A549 (cell line): Measurements from ENCODE around the gene CARMIL1. TPM values are rescaled to one million over a fixed set of nuclear protein-coding genes. Genes with fewer than 3 reads are reported as not detected.

ENCODE experiments used
- ATAC-seq, 2 experiments: fragments of 200-7000 bp in 1 of 2; fragments of >200 bp in 1 of 2; cut with Nextera tagmentation in 1 of 2; cut with Tn5 transposase in 1 of 2; 3 replicates each; pipeline versions ENCODE4 v1.8.0 to v1.9.1; 2018 to 2020; ENCODE audit warnings: mild to moderate bottlenecking in 1 of 2, moderate library complexity in 1 of 2
- CTCF ChIA-PET: fragments of 300-600 bp; sonication (Branson Sonifier 250); formaldehyde crosslinking; extraction: SDS; loops from one replicate; lab custom pipeline; 2021; ENCODE audit warnings: antibody characterized with exemption, inconsistent platforms; lab: Yijun Ruan, JAX
- POLR2A ChIA-PET: fragments of 350-600 bp; formaldehyde crosslinking; extraction: SDS; loops from one replicate; lab custom pipeline; 2021; ENCODE audit warnings: antibody characterized with exemption, inconsistent platforms; lab: Yijun Ruan, JAX
- DNase-seq, 2 experiments: peaks; one replicate each; pipeline versions ENCODE4 v3.0.0 to v3.0.0-alpha.2; 2011 to 2016; ENCODE audit warnings: low read depth in 1 of 2, low spot score in 1 of 2
- FAIRE-seq: peaks from 2 replicates; lab custom pipeline; 2011; peaks lifted over from hg19 to GRCh38; lab: Jason Lieb, UNC
- H3K27ac ChIP-seq, 2 experiments: fragments of >200 bp; sonication (Bioruptor Twin); formaldehyde crosslinking; 3 replicates each; pipeline ENCODE4 v1.5.1; 2016 to 2017
- H3K4me1 ChIP-seq: fragments of >200 bp; sonication (Bioruptor Twin); formaldehyde crosslinking; 3 replicates; pipeline ENCODE4 v1.6.1; 2016
- H3K4me2 ChIP-seq: fragments of >200 bp; sonication (Bioruptor Twin); formaldehyde crosslinking; 3 replicates; pipeline ENCODE4 v1.6.1; 2016
- H3K4me3 ChIP-seq: fragments of >200 bp; sonication (Bioruptor Twin); formaldehyde crosslinking; 3 replicates; pipeline ENCODE4 v1.5.1; 2016
- H3K9me3 ChIP-seq: fragments of >200 bp; sonication (Bioruptor Twin); formaldehyde crosslinking; 3 replicates; pipeline ENCODE4 v1.6.1; 2016
- ATOH8 ChIP-seq: fragments of 250-450 bp; sonication (Bioruptor Pico); IDR thresholded peaks from 2 replicates; pipeline ENCODE4 v1.5.0; 2020; ENCODE audit warnings: low read depth, mild to moderate bottlenecking, moderate library complexity
- BCL3 ChIP-seq: fragments of >200 bp; sonication (Bioruptor Twin); formaldehyde crosslinking; IDR thresholded peaks from 3 replicates; pipeline ENCODE4 v1.6.1; 2016
- CBX2 ChIP-seq: fragments of 200-600 bp; sonication (generic); IDR thresholded peaks from 2 replicates; pipeline ENCODE4 v1.6.1; 2016; ENCODE audit warnings: low read depth, mild to moderate bottlenecking, borderline replicate concordance
- CEBPB ChIP-seq, 2 experiments: fragments of >200 bp in 1 of 2; sonication (Bioruptor Twin) in 1 of 2; formaldehyde crosslinking in 1 of 2; IDR thresholded peaks; 2 replicates each; pipeline ENCODE4 v1.6.1; 2012 to 2016
- CHD4 ChIP-seq: fragments of 200-600 bp; sonication (generic); IDR thresholded peaks from 2 replicates; pipeline ENCODE4 v1.6.1; 2016; ENCODE audit warnings: antibody characterized with exemption, mild to moderate bottlenecking, borderline replicate concordance
- EHF ChIP-seq: fragments of 250-450 bp; sonication (Bioruptor Pico); IDR thresholded peaks from 2 replicates; pipeline ENCODE4 v1.5.0; 2020; ENCODE audit warnings: mild to moderate bottlenecking
- EHMT2 ChIP-seq: fragments of 200-600 bp; sonication (generic); IDR thresholded peaks from 2 replicates; pipeline ENCODE4 v1.6.1; 2016; ENCODE audit warnings: antibody characterized with exemption, low read depth, mild to moderate bottlenecking, moderate library complexity
- ESRRA ChIP-seq: fragments of 150-350 bp; IDR thresholded peaks from 2 replicates; pipeline ENCODE4 v1.6.1; 2014; ENCODE audit warnings: mild to moderate bottlenecking, low read length, borderline replicate concordance
- FOSB ChIP-seq: fragments of 250-450 bp; sonication (Bioruptor Pico); IDR thresholded peaks from 2 replicates; pipeline ENCODE4 v1.5.0; 2020; ENCODE audit warnings: mild to moderate bottlenecking, moderate library complexity
- FOSL2 ChIP-seq, 2 experiments: fragments of 450-650 bp in 1 of 2; fragments of >200 bp in 1 of 2; sonication (Bioruptor Twin) in 1 of 2; formaldehyde crosslinking; IDR thresholded peaks; 2 replicates each; pipeline versions ENCODE4 v1.5.0 to v1.6.1; 2016 to 2020; ENCODE audit warnings: mild to moderate bottlenecking in 1 of 2, moderate library complexity in 1 of 2
- FOXS1 ChIP-seq: fragments of 250-450 bp; sonication (Bioruptor Pico); IDR thresholded peaks from 2 replicates; pipeline ENCODE4 v1.5.0; 2020; ENCODE audit warnings: mild to moderate bottlenecking, moderate library complexity
- JUN ChIP-seq, 2 experiments: fragments of >200 bp; sonication (Bioruptor Twin); formaldehyde crosslinking; IDR thresholded peaks; 2 replicates in 1 of 2; 3 replicates in 1 of 2; pipeline ENCODE4 v1.6.1; 2016 to 2017
- KDM5A ChIP-seq: fragments of 200-600 bp; sonication (generic); IDR thresholded peaks from 2 replicates; pipeline ENCODE4 v1.6.1; 2016; ENCODE audit warnings: antibody characterized with exemption, mild to moderate bottlenecking
- NPAS2 ChIP-seq: fragments of 250-450 bp; sonication (Bioruptor Pico); IDR thresholded peaks from 2 replicates; pipeline ENCODE4 v1.8.0; 2022; ENCODE audit warnings: mild to moderate bottlenecking, moderate library complexity, borderline replicate concordance
- PHF8 ChIP-seq: fragments of 200-600 bp; sonication (generic); IDR thresholded peaks from 2 replicates; pipeline ENCODE4 v1.6.1; 2016; ENCODE audit warnings: low read depth, mild to moderate bottlenecking, antibody characterized with exemption, moderate library complexity, borderline replicate concordance
- POLR2AphosphoS2 ChIP-seq: conservative IDR thresholded peaks from 2 replicates; pipeline ENCODE4 v1.6.1; 2012; ENCODE audit warnings: low read length, improper control_type of control experiment, inconsistent platforms
- RARB ChIP-seq: fragments of 250-450 bp; sonication (Bioruptor Pico); IDR thresholded peaks from 2 replicates; pipeline ENCODE4 v1.8.0; 2021; ENCODE audit warnings: mild to moderate bottlenecking, moderate library complexity
- SMC3 ChIP-seq: fragments of >200 bp; sonication (Bioruptor Twin); formaldehyde crosslinking; IDR thresholded peaks from 3 replicates; pipeline ENCODE4 v1.6.1; 2018; ENCODE audit warnings: inconsistent platforms
- TFCP2L1 ChIP-seq: fragments of 250-450 bp; sonication (Bioruptor Pico); IDR thresholded peaks from 2 replicates; pipeline ENCODE4 v1.5.0; 2021; ENCODE audit warnings: mild to moderate bottlenecking
- ZC3H11A ChIP-seq: fragments of 450-650 bp; IDR thresholded peaks from 2 replicates; pipeline ENCODE4 v1.6.1; 2014; ENCODE audit warnings: antibody characterized with exemption, mild to moderate bottlenecking
- ZNF302 ChIP-seq: fragments of 250-450 bp; sonication (Bioruptor Pico); IDR thresholded peaks from 2 replicates; pipeline ENCODE4 v1.9.0; 2021; ENCODE audit warnings: inconsistent platforms, mild to moderate bottlenecking, moderate library complexity
- ZSCAN20 ChIP-seq: fragments of 250-450 bp; sonication (Bioruptor Pico); IDR thresholded peaks from 2 replicates; pipeline ENCODE4 v1.8.0; 2022; ENCODE audit warnings: mild to moderate bottlenecking, moderate library complexity
- WGBS: methylation state at CpG from one replicate; pipeline ENCODE4 v1.1.6; 2017; ENCODE audit errors: missing lambda C conversion rate; 5-methylcytosine and 5-hydroxymethylcytosine counted together
- polyA plus RNA-seq, 4 experiments: library from polyadenylated mRNA; depleted of rRNA in 3 of 4; stranded (reverse); fragments of >200 nt; fragmentation: RNase III in 1 of 4; extraction: RNeasy Plus Mini Kit Qiagen cat#74134 plus additional on column Dnase treatment in 1 of 4; gene quantifications; 2 replicates in 3 of 4; 3 replicates in 1 of 4; pipeline ENCODE4 v1.2.3, GENCODE V29; 2011 to 2017
- TF ChIP-seq, protein P1 (sequence below): fragments of 450-650 bp; IDR thresholded peaks from 2 replicates; pipeline ENCODE4 v1.6.1; 2014; ENCODE audit warnings: antibody characterized with exemption
- TF ChIP-seq, protein P2 (sequence below): IDR thresholded peaks from 2 replicates; pipeline ENCODE4 v1.6.1; 2012

CARMIL1 gene
- polyA plus RNA-seq, 2 of the 4 experiments (the other 2 are of a cell fraction), result 11.5 to 11.8 TPM

GRCh38 chr6:25267662-25268061 is 11.5 kb upstream of the CARMIL1 start:
- peaks cover 9% of the 10 kb centered on the region; the same call in 1 of the 3 replicates for H3K4me1 ChIP-seq
- no peak overlapping the region for H3K4me3 ChIP-seq
- H3K4me2 ChIP-seq, result no peak overlapping the region
- no peak for FAIRE-seq
- no peak for ATAC-seq
- POLR2A ChIA-PET, result no interaction called here
- H3K9me3 ChIP-seq, result no peaks in the 10 kb centered on the region
- CTCF ChIA-PET, result interaction anchor here (0.8 to 1.6 kb wide), 2 partner anchors 11 to 289 kb away, joined by 3 to 4 read pairs; partner anchors contain the start of gene CARMIL1
- WGBS, result 46% methylated on average over 3 of the region's 3 CpGs
- DNase-seq, result no peak
- H3K27ac ChIP-seq, result no peak overlapping the region
- TF ChIP-seq ZC3H11A (0 out of 2 replicates have a peak, but pooled peaks have one; percentile 10), CBX2 (no peak), PHF8 (no peak), BCL3 (no peak), TFCP2L1 (CRISPR knock-in tag) (no peak)
- TF ChIP-seq, protein P1, sequence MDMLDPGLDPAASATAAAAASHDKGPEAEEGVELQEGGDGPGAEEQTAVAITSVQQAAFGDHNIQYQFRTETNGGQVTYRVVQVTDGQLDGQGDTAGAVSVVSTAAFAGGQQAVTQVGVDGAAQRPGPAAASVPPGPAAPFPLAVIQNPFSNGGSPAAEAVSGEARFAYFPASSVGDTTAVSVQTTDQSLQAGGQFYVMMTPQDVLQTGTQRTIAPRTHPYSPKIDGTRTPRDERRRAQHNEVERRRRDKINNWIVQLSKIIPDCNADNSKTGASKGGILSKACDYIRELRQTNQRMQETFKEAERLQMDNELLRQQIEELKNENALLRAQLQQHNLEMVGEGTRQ, result no peak

- no peak for FAIRE-seq
- TF ChIP-seq FOXS1 (CRISPR knock-in tag), result no peak
- TF ChIP-seq, protein P2, sequence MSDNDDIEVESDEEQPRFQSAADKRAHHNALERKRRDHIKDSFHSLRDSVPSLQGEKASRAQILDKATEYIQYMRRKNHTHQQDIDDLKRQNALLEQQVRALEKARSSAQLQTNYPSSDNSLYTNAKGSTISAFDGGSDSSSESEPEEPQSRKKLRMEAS, result no peak
- TF ChIP-seq ZSCAN20, result no peak
- TF ChIP-seq TFCP2L1 (CRISPR knock-in tag), result no peak
- no peak for TF ChIP-seq JUN (IDR thresholded peaks at IDR 0.05)
- TF ChIP-seq POLR2AphosphoS2, result no peak
- no peak for TF ChIP-seq FOSB (CRISPR knock-in tag)
- TF ChIP-seq ZNF302 (CRISPR knock-in tag), result no peak
- TF ChIP-seq RARB (CRISPR knock-in tag), result no peak
- no peak for TF ChIP-seq EHMT2
- no peak for TF ChIP-seq SMC3
- no peak for TF ChIP-seq ESRRA
- TF ChIP-seq CHD4, result no peak
- TF ChIP-seq CEBPB (IDR thresholded peaks at IDR 0.05), result no peak
- no peak for TF ChIP-seq KDM5A
- no peak for TF ChIP-seq EHF (CRISPR knock-in tag)
- no peak for TF ChIP-seq FOSL2 (IDR thresholded peaks at IDR 0.05)
- no peak for TF ChIP-seq FOSL2 (CRISPR knock-in tag; IDR thresholded peaks at IDR 0.05)
- no peak for TF ChIP-seq NPAS2 (CRISPR knock-in tag)
- no peaks in the 10 kb centered on the region for H3K4me1 ChIP-seq
- ChIA-PET CTCF (interaction anchor here (1.2 to 2.2 kb wide), 5 partner anchors 8 to 286 kb away, joined by 3 to 11 read pairs (median 4); partner anchors contain the start of gene CARMIL1), POLR2A (no interaction called here)
- ATAC-seq, result no peak
- no peaks in the 10 kb centered on the region for H3K9me3 ChIP-seq
- no peak for DNase-seq
- H3K4me2 ChIP-seq, result no peak overlapping the region
- no peak overlapping the region for H3K27ac ChIP-seq
- no peak overlapping the region for H3K4me3 ChIP-seq
Measured at GRCh38 chr6:25270559-25270958, 8.6 kb upstream of the CARMIL1 start.

DNA sequence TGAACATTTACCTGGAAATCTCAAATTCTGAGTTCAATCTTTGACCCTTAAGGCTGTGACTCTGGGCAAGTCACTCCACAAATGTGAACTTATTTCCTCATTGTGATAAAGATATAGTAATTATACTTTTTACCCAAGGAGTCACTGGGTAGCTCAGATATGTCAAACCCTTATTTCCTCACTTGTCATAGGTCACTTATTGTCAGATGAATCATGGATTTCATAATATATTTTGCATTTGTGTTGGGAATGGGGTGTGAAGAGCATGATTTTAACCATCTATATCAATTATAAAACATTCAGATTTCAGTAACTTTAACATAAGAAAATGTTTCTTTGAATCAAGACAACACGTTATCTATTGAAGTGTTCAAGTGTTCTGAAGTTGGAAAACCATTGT is 3.7 kb upstream of the CARMIL1 start:
- Histone ChIP-seq H3K4me3 (no peak overlapping the region), H3K9me3 (no peaks in the 10 kb centered on the region), H3K27ac (no peak overlapping the region), H3K4me2 (no peak overlapping the region), H3K4me1 (peaks cover 12% of the 10 kb centered on the region)
- FAIRE-seq (no peak), DNase-seq (no peak), ATAC-seq (no peak)
- 90% methylated on average over 1 of the region's 1 CpG for WGBS
- TF ChIP-seq CBX2 (no peak), ATOH8 (no peak), BCL3 (no peak), POLR2AphosphoS2 (no peak)
- TF ChIP-seq, protein P2, result no peak
- ChIA-PET CTCF (interaction anchor here (1.0 to 3.2 kb wide), 3 partner anchors 10 to 214 kb away, joined by 3 to 15 read pairs (median 8); no protein-coding TSS in a partner anchor), POLR2A (no interaction called here)
